Endothelial cell of umbilical vein (primary cell): ENCODE results near the gene MSL3B.

Experiments
- BruUV-seq: library from RNA; stranded (reverse); fragments of 400-500 nt; replicated peaks from 2 replicates; lab custom pipeline; 2021; lab: Mats Ljungman, UMichigan
- CTCF ChIA-PET: fragments of 300-600, 350-600 bp; sonication (Branson Sonifier 250); formaldehyde crosslinking; loops from one replicate; lab custom pipeline; 2021; ENCODE audit warnings: antibody characterized with exemption, inconsistent platforms; lab: Charles Lee
- POLR2A ChIA-PET: fragments of 300-600, 350-600 bp; sonication (Branson Sonifier 250); formaldehyde crosslinking; loops from one replicate; lab custom pipeline; 2021; ENCODE audit warnings: antibody characterized with exemption, inconsistent platforms; lab: Charles Lee
- DNase-seq: peaks from one replicate; pipeline ENCODE4 v3.0.0-alpha.2; 2011; ENCODE audit warnings: low read depth, low spot score
- FAIRE-seq: peaks from 2 replicates; lab custom pipeline; 2011; peaks lifted over from hg19 to GRCh38; lab: Jason Lieb, UNC
- H2AFZ ChIP-seq: 2 replicates; pipeline ENCODE4 v1.6.0; 2012; ENCODE audit warnings: low read depth, low read length, control low read depth, inconsistent platforms
- H3K27ac ChIP-seq: 2 replicates; pipeline ENCODE4 v1.5.1; 2011; ENCODE audit warnings: low read depth, mild to moderate bottlenecking, control low read depth, low read length, moderate library complexity; ENCODE audit not compliant: insufficient read depth
- H3K27me3 ChIP-seq, 2 experiments: 2 replicates each; pipeline versions ENCODE4 v1.6.0 to v1.6.1; 2011; ENCODE audit warnings: low read length in 2 of 2, mixed read lengths in 1 of 2; ENCODE audit not compliant: control insufficient read depth in 2 of 2, insufficient read depth in 2 of 2
- H3K36me3 ChIP-seq, 2 experiments: 2 replicates in 1 of 2; 3 replicates in 1 of 2; pipeline ENCODE4 v1.5.1; 2011; ENCODE audit warnings: low read length in 2 of 2, mild to moderate bottlenecking in 1 of 2, moderate library complexity in 1 of 2; ENCODE audit not compliant: control insufficient read depth in 2 of 2, insufficient read depth in 2 of 2; ENCODE audit errors: extremely low read depth in 1 of 2
- H3K4me1 ChIP-seq: 3 replicates; pipeline ENCODE4 v1.5.1; 2011; ENCODE audit warnings: mild to moderate bottlenecking, low read length; ENCODE audit not compliant: control insufficient read depth, insufficient read depth; ENCODE audit errors: extremely low read depth
- H3K4me2 ChIP-seq: 2 replicates; pipeline ENCODE4 v1.6.1; 2011; ENCODE audit warnings: low read length, control low read depth, mixed read lengths; ENCODE audit not compliant: insufficient read depth
- H3K4me3 ChIP-seq, 3 experiments: fragments of 200-600 bp in 1 of 3; sonication (generic), shearing (Covaris generic) in 1 of 3; replicated peaks in 1 of 3; 2 replicates each; pipeline ENCODE4 v1.5.1; 2011 to 2016; ENCODE audit warnings: control low read depth in 3 of 3, low read length in 3 of 3, mild to moderate bottlenecking in 2 of 3, inconsistent platforms in 1 of 3, low read depth in 1 of 3, moderate library complexity in 1 of 3; ENCODE audit not compliant: insufficient read depth in 1 of 3
- H3K79me2 ChIP-seq: 2 replicates; pipeline ENCODE4 v1.6.0; 2012; ENCODE audit warnings: low read length, inconsistent platforms; ENCODE audit not compliant: control insufficient read depth, insufficient read depth
- H3K9ac ChIP-seq: replicated peaks from 2 replicates; pipeline ENCODE3; 2011; ENCODE audit warnings: low read length, control low read depth; ENCODE audit not compliant: insufficient read depth; ENCODE audit errors: extremely low read depth
- H3K9me1 ChIP-seq: replicated peaks from 3 replicates; pipeline ENCODE4 v1.6.0; 2011; ENCODE audit warnings: mild to moderate bottlenecking, low read length; ENCODE audit not compliant: control insufficient read depth, insufficient read depth; ENCODE audit errors: extremely low read depth
- H3K9me3 ChIP-seq: replicated peaks from 2 replicates; pipeline ENCODE4 v1.5.1; 2012; ENCODE audit warnings: low read length, inconsistent platforms; ENCODE audit not compliant: control insufficient read depth, insufficient read depth
- H4K20me1 ChIP-seq: replicated peaks from 2 replicates; pipeline ENCODE3; 2011; ENCODE audit warnings: mild to moderate bottlenecking, low read length; ENCODE audit not compliant: control insufficient read depth, insufficient read depth; ENCODE audit errors: extremely low read depth
- CTCF ChIP-seq, 2 donors: IDR thresholded peaks; 1 replicate in 1 of 2; 2 replicates in 1 of 2; pipeline ENCODE4 v1.5.1; 2011; ENCODE audit warnings: low read length in 2 of 2, mild to moderate bottlenecking in 2 of 2, moderate library complexity in 2 of 2, control low read depth in 1 of 2, inconsistent platforms in 1 of 2, low read depth in 1 of 2; ENCODE audit not compliant: insufficient read depth in 1 of 2; ENCODE audit errors: extremely low read depth in 1 of 2
- GATA2 ChIP-seq: IDR thresholded peaks from 2 replicates; pipeline ENCODE4 v1.7.0; 2011; ENCODE audit warnings: low read depth, mild to moderate bottlenecking, moderate library complexity, mixed read lengths, low read length; ENCODE audit not compliant: insufficient read length, insufficient read depth
- JUN ChIP-seq: IDR thresholded peaks from 2 replicates; pipeline ENCODE4 v1.6.1; 2011; ENCODE audit warnings: borderline replicate concordance, low read depth; ENCODE audit not compliant: insufficient read length, insufficient read depth
- MYC ChIP-seq: IDR thresholded peaks from one replicate; pipeline ENCODE4 v1.6.1; 2011; ENCODE audit warnings: mild to moderate bottlenecking, low read depth, low read length
- POLR2A ChIP-seq: IDR thresholded peaks from 2 replicates; pipeline ENCODE4 v1.6.1; 2012; ENCODE audit warnings: low read depth, mild to moderate bottlenecking, control low read depth, low read length
- dilution Hi-C: fragments of 300-500 bp; cut with MboI; formaldehyde crosslinking; loops from one replicate; pipeline ENCODE4 v1.15.0; 2019; ENCODE audit warnings: low sequenced_read_pairs; ENCODE audit not compliant: extremely low pct_ligation_motif_present
- intact Hi-C: fragments of 100-400 bp; cut with micrococcal nuclease; formaldehyde crosslinking; loops from one replicate; pipeline ENCODE4 v1.10.0; 2022

The MSL3B gene

GRCh38 chr2:233835230-233836186 is 32.7 kb downstream of the MSL3B start:
- H3K79me2 ChIP-seq, result peaks cover 49% of the 10 kb centered on the region
- dilution Hi-C loops, result no loop called here
- H3K9ac ChIP-seq, result no peak overlapping the region
- no peak for FAIRE-seq
- no peaks in the 10 kb centered on the region for H4K20me1 ChIP-seq
- peaks cover 0 to 29% of the 10 kb centered on the region in 2 experiments for H3K36me3 ChIP-seq
- BruUV-seq, result no TSS peak
- no peak overlapping the region for H2AFZ ChIP-seq
- DNase-seq, result no peak
- H3K4me2 ChIP-seq, result no peak overlapping the region
- no peak overlapping the region for H3K4me3 ChIP-seq
- no peaks in the 10 kb centered on the region for H3K9me3 ChIP-seq
- H3K27ac ChIP-seq, result no peak overlapping the region
- H3K4me1 ChIP-seq, result no peaks in the 10 kb centered on the region
- POLR2A ChIA-PET, result no interaction called here
- no peaks in the 10 kb centered on the region for H3K9me1 ChIP-seq
- CTCF ChIA-PET, result no interaction called here
- TF ChIP-seq GATA2 (no peak), JUN (no peak), MYC (no peak), CTCF (IDR thresholded peaks at IDR 0.05; ENCODE audit: extremely low read depth in 1 of 2, insufficient read depth in 1 of 2, low read depth in 1 of 2, low read length in 2 of 2) (no peak), POLR2A (no peak)
- H3K27me3 ChIP-seq, result no peaks in the 10 kb centered on the region
- intact Hi-C loops, result loop anchor here (10.0 kb wide), 1 partner anchor 551 kb away; no protein-coding TSS in a partner anchor
